ENCODE measurements around the gene UBE4B. TPM values are rescaled to one million over a fixed set of nuclear protein-coding genes. Genes with fewer than 3 reads are reported as not detected.

The UBE4B gene
- total RNA-seq, 1 donor from 2014 or later: 62.2 TPM

GRCh38 chr1:10140981-10141380 is 108.2 kb downstream of the UBE4B start:
- H3K36me3 Mint-ChIP-seq (ENCODE audit: unreplicated experiment): peaks cover 50% of the 10 kb centered on the region
- H3K27me3 Mint-ChIP-seq (ENCODE audit: unreplicated experiment): no peaks in the 10 kb centered on the region
- no peaks in the 10 kb centered on the region for H3K4me1 Mint-ChIP-seq (ENCODE audit: unreplicated experiment)
- no peak for DNase-seq (ENCODE audit: extremely low spot score, unreplicated experiment)
- TF ChIP-seq, protein P1, sequence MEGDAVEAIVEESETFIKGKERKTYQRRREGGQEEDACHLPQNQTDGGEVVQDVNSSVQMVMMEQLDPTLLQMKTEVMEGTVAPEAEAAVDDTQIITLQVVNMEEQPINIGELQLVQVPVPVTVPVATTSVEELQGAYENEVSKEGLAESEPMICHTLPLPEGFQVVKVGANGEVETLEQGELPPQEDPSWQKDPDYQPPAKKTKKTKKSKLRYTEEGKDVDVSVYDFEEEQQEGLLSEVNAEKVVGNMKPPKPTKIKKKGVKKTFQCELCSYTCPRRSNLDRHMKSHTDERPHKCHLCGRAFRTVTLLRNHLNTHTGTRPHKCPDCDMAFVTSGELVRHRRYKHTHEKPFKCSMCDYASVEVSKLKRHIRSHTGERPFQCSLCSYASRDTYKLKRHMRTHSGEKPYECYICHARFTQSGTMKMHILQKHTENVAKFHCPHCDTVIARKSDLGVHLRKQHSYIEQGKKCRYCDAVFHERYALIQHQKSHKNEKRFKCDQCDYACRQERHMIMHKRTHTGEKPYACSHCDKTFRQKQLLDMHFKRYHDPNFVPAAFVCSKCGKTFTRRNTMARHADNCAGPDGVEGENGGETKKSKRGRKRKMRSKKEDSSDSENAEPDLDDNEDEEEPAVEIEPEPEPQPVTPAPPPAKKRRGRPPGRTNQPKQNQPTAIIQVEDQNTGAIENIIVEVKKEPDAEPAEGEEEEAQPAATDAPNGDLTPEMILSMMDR (IDR thresholded peaks at IDR 0.05): no peak
- H3K9me3 Mint-ChIP-seq (ENCODE audit: unreplicated experiment): no peaks in the 10 kb centered on the region
- H3K4me3 Mint-ChIP-seq (ENCODE audit: unreplicated experiment): no peak overlapping the region
- H3K27ac Mint-ChIP-seq (ENCODE audit: unreplicated experiment): no peak overlapping the region

- no peak for DNase-seq (ENCODE audit: extremely low spot score, unreplicated experiment)
- TF ChIP-seq, protein P1 (IDR thresholded peaks at IDR 0.05): no peak
- Mint-ChIP-seq H3K36me3 (ENCODE audit: unreplicated experiment) (peaks cover 41% of the 10 kb centered on the region), H3K9me3 (ENCODE audit: unreplicated experiment) (no peaks in the 10 kb centered on the region), H3K27me3 (ENCODE audit: unreplicated experiment) (no peaks in the 10 kb centered on the region), H3K27ac (ENCODE audit: unreplicated experiment) (no peak overlapping the region), H3K4me1 (ENCODE audit: unreplicated experiment) (peaks cover under 1% of the 10 kb centered on the region), H3K4me3 (ENCODE audit: unreplicated experiment) (no peak overlapping the region)
Observed at GRCh38 chr1:10143961-10144485, 111.3 kb downstream of the UBE4B start.

- no peak for DNase-seq (ENCODE audit: extremely low spot score, unreplicated experiment)
- Mint-ChIP-seq H3K4me1 (ENCODE audit: unreplicated experiment) (peaks cover 2% of the 10 kb centered on the region), H3K9me3 (ENCODE audit: unreplicated experiment) (no peaks in the 10 kb centered on the region), H3K4me3 (ENCODE audit: unreplicated experiment) (no peak overlapping the region), H3K27ac (ENCODE audit: unreplicated experiment) (no peak overlapping the region), H3K36me3 (ENCODE audit: unreplicated experiment) (peaks cover 35% of the 10 kb centered on the region), H3K27me3 (ENCODE audit: unreplicated experiment) (no peaks in the 10 kb centered on the region)
- TF ChIP-seq, protein P1 (IDR thresholded peaks at IDR 0.05): no peak
Observed at GRCh38 chr1:10146391-10146790, 113.6 kb downstream of the UBE4B start.

- no peak for DNase-seq (ENCODE audit: extremely low spot score, unreplicated experiment)
- TF ChIP-seq, protein P1 (IDR thresholded peaks at IDR 0.05): no peak
- H3K36me3 Mint-ChIP-seq (ENCODE audit: unreplicated experiment): peaks cover 22% of the 10 kb centered on the region
- H3K27me3 Mint-ChIP-seq (ENCODE audit: unreplicated experiment): no peaks in the 10 kb centered on the region
- H3K4me1 Mint-ChIP-seq (ENCODE audit: unreplicated experiment): peaks cover 2% of the 10 kb centered on the region
- H3K4me3 Mint-ChIP-seq (ENCODE audit: unreplicated experiment): no peak overlapping the region
- H3K27ac Mint-ChIP-seq (ENCODE audit: unreplicated experiment): no peak overlapping the region
- no peaks in the 10 kb centered on the region for H3K9me3 Mint-ChIP-seq (ENCODE audit: unreplicated experiment)
Observed at GRCh38 chr1:10149231-10149630, 116.5 kb downstream of the UBE4B start.

DNA sequence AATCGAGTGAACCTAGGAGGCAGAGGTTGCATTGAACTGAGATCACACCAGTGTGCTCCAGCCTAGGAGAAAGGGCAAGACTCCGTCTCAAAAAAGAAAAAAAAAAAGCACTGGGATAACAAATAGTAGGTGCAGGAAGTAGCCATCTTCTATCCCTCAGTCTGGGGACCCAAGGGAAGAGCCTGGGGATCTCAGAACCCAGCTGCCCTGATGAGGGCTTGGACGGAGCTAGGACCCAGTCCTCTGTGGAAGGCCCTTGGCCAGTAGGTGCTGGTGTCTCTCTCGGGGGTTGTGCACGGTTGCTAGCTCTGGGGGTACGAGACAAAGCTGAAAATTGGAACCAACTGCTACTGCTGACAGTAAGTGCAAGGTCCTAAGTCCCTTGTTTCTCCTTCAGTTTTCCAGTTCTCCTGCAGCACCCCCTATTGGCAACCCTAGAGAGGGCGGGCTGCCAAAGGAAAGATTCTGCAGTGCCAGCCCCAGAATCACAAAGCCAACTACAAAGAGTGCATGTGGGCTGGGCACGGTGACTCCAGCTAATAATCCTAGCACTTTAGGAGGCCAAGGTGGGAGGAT is 120.0 kb downstream of the UBE4B start:
- peaks cover 2% of the 10 kb centered on the region for H3K4me1 Mint-ChIP-seq (ENCODE audit: unreplicated experiment)
- no peaks in the 10 kb centered on the region for H3K9me3 Mint-ChIP-seq (ENCODE audit: unreplicated experiment)
- no peak overlapping the region for H3K27ac Mint-ChIP-seq (ENCODE audit: unreplicated experiment)
- H3K27me3 Mint-ChIP-seq (ENCODE audit: unreplicated experiment): no peaks in the 10 kb centered on the region
- no peak overlapping the region for H3K4me3 Mint-ChIP-seq (ENCODE audit: unreplicated experiment)
- H3K36me3 Mint-ChIP-seq (ENCODE audit: unreplicated experiment): peaks cover 13% of the 10 kb centered on the region
- TF ChIP-seq, protein P1 (IDR thresholded peaks at IDR 0.05): peak; percentile 64
- DNase-seq (ENCODE audit: extremely low spot score, unreplicated experiment): no peak
